Heart right ventricle (tissue), 16 donors: ENCODE measurements around the gene IL10RB. TPM values are rescaled to one million over a fixed set of nuclear protein-coding genes. Genes with fewer than 3 reads are reported as not detected.

Experiments used
- ATAC-seq, 8 donors: fragments of 200-7000 bp; cut with Tn5 transposase; one replicate each; pipeline ENCODE4 v1.9.1; 2020; ENCODE audit warnings: mild to moderate bottlenecking in 8 of 8, moderate library complexity in 8 of 8, moderate number of reproducible peaks in 1 of 8
- DNase-seq, 2 donors: peaks; one replicate each; pipeline ENCODE4 v3.0.0-alpha.2; 2020
- H3K27ac ChIP-seq, 10 donors: fragments of 200-600 bp; sonication (generic) in 2 of 10; one replicate each; pipeline versions ENCODE4 v1.5.0 to v1.8.0; 2020 to 2022; ENCODE audit warnings: mild to moderate bottlenecking in 3 of 10
- H3K27me3 ChIP-seq, 7 donors: fragments of 200-600 bp; one replicate each; pipeline ENCODE4 v1.8.0; 2021 to 2022; ENCODE audit warnings: mild to moderate bottlenecking in 2 of 7
- H3K36me3 ChIP-seq, 9 donors: fragments of 200-600 bp; sonication (generic) in 1 of 9; one replicate each; pipeline versions ENCODE4 v1.5.0 to v1.8.0; 2020 to 2022; ENCODE audit warnings: mild to moderate bottlenecking in 2 of 9
- H3K4me1 ChIP-seq, 9 donors: fragments of 200-600 bp; sonication (generic) in 1 of 9; one replicate each; pipeline versions ENCODE4 v1.5.0 to v1.8.0; 2020 to 2022; ENCODE audit warnings: mild to moderate bottlenecking in 4 of 9
- H3K4me3 ChIP-seq, 10 donors: fragments of 200-600 bp; sonication (generic) in 2 of 10; one replicate each; pipeline versions ENCODE4 v1.5.0 to v1.8.0; 2020 to 2022; ENCODE audit warnings: mild to moderate bottlenecking in 7 of 10, moderate library complexity in 2 of 10
- H3K9me3 ChIP-seq, 11 donors: fragments of 200-600 bp in 10 of 11; sonication (generic) in 2 of 11; one replicate each; pipeline versions ENCODE4 v1.5.0 to v1.8.0; 2013 to 2022; ENCODE audit warnings: mild to moderate bottlenecking in 2 of 11, control low read depth in 1 of 11, moderate library complexity in 1 of 11
- WGBS, 2 donors: extraction: QIAGEN DNeasy Blood & Tissue Kit; methylation state at CpG; one replicate each; pipeline ENCODE4 v1.1.7; 2013; ENCODE audit warnings: inconsistent platforms in 1 of 2; 5-methylcytosine and 5-hydroxymethylcytosine counted together
- intact Hi-C, 10 donors: fragments of 100-400 bp; cut with DNase I; formaldehyde crosslinking; loops; one replicate each; pipeline versions ENCODE4 v1.11.1 to v1.14.2; 2022
- polyA plus RNA-seq, 2 donors: library from polyadenylated mRNA; stranded (reverse); fragments of 200-250 nt; gene quantifications; one replicate each; pipeline ENCODE4 v1.2.3, GENCODE V29; 2013
- total RNA-seq, 10 donors: library from RNA; stranded (reverse); fragmentation: NEBNext Ultra II Directional in 3 of 10; extraction: Animal tissue kit (Norgen Biotek cat#: 25700) in 3 of 10; gene quantifications; one replicate each; pipeline versions ENCODE4 v1.2.1 to v1.2.4, GENCODE V29; 2021 to 2023
- TF ChIP-seq, protein P1 (sequence below), 9 donors: fragments of 200-600 bp; sonication (generic) in 2 of 9; IDR thresholded peaks; one replicate each; pipeline versions ENCODE4 v1.5.0 to v1.8.0; 2021 to 2022; ENCODE audit warnings: antibody characterized with exemption in 9 of 9, mild to moderate bottlenecking in 5 of 9, moderate library complexity in 1 of 9
- donor health status: Arrhythmogenic right ventricular cardiomyopathy.
- donor health status: ischemic (EF 13 %, LVEDD 7.1; RV severe dilation, severe dysfunction).
- donor health status: healthy with polysubstance abuse.
- donor health status: DM: no; HTN: yes; CAD: no.
- donor health status: DM: no; HTN: no; CAD: no.
- donor health status: ischemic (EF 25% LVEDD 6.9; RV normal size, moderate dysfunction).
- donor health status: ischemic (EF 25% LVEDD 5.7; RV mildly dilated, moderate dysfunction).
- donor health status: healthy.
- donor health status: DM: yes; HTN: yes; CAD: no.
- donor health status: Ischemic cardiomyopathy.
- donor health status: ischemic (EF 35%, LVEDD 5.7; RV mildly dilated, moderate dysfunction).
- donor health status: nonischemic (EF 11% LVEDD 7.7; RV severe dilation, severe dysfunction).
- donor health status: DM: yes; HTN: yes; CAD: no.
- donor health status: PGD.
- donor health status: ischemic (EF 29% LVEDD 5.4; RV normal size, mild dysfunction).
- donor health status: nonischemic (EF 23%, LVEDD 6.1; RV moderate dilation, normal function).

Gene IL10RB
- total and polyA plus RNA-seq, 12 donors, result 4.1 to 16.8 (median 7.2) TPM

DNA sequence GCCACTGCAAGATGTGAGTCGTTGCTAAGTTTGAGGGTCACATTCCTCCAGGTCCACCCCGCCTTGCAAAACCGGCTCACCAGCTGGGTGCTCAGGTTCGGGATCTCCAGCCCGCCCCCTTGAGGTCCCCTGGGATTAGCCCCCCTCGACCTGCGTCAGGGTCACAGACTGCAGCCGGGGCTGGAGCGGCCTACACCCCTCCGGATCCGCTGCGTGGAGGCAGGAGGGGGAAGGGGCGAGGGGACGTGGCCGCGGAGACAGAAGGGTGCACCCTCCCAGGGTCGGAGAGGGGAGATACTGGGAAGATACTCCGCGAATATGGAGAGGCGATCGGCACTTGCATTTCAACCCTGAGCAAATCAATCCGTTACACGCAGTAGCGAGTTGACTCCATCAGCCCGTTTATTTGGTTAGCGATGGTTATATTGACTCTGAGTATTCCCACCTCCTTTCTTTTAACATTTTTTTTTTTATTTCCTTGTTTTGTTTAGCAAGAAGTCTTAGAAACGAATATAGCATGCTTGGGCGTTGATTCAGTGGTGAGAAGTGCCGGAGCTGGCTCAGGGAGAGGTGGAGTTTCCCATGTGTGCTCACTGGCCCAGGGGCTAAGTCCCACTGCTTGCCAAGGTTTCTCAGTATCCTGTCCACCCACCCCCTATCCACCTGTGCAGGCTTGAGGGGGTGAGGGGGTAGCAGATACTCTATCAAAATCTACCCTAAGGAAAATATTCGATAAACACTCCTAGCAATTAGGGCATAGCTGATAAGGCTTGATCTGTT lies 35.4 kb upstream of the IL10RB start:
- ATAC-seq (peak; percentile 46 to 84 (median 77)), DNase-seq (peak; percentile 56 to 64)
- no peaks in the 10 kb centered on the region for H3K9me3 ChIP-seq
- H3K27ac ChIP-seq, result peak overlapping the region; percentile 91 to 100 (median 99)
- H3K27me3 ChIP-seq, result no peaks in the 10 kb centered on the region
- TF ChIP-seq, protein P1, sequence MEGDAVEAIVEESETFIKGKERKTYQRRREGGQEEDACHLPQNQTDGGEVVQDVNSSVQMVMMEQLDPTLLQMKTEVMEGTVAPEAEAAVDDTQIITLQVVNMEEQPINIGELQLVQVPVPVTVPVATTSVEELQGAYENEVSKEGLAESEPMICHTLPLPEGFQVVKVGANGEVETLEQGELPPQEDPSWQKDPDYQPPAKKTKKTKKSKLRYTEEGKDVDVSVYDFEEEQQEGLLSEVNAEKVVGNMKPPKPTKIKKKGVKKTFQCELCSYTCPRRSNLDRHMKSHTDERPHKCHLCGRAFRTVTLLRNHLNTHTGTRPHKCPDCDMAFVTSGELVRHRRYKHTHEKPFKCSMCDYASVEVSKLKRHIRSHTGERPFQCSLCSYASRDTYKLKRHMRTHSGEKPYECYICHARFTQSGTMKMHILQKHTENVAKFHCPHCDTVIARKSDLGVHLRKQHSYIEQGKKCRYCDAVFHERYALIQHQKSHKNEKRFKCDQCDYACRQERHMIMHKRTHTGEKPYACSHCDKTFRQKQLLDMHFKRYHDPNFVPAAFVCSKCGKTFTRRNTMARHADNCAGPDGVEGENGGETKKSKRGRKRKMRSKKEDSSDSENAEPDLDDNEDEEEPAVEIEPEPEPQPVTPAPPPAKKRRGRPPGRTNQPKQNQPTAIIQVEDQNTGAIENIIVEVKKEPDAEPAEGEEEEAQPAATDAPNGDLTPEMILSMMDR (IDR thresholded peaks at IDR 0.05), result peak in 3 of 9 donors; percentile 10 to 21 (median 17)
- H3K36me3 ChIP-seq, result peaks cover 0 to 12% (median 0%) of the 10 kb centered on the region in 9 donors
- 6 to 11% methylated on average over 30 of the region's 30 CpGs for WGBS, 2 donors
- intact Hi-C loops, result loop anchor here in 1 of 10 donors (10.0 kb wide), 1 partner anchor 94 kb away; the partner anchor contains the start of gene IFNAR1
- H3K4me1 ChIP-seq, result peaks cover 5 to 63% (median 36%) of the 10 kb centered on the region in 9 donors
- H3K4me3 ChIP-seq, result peak overlapping the region; percentile 78 to 100 (median 96)

DNA sequence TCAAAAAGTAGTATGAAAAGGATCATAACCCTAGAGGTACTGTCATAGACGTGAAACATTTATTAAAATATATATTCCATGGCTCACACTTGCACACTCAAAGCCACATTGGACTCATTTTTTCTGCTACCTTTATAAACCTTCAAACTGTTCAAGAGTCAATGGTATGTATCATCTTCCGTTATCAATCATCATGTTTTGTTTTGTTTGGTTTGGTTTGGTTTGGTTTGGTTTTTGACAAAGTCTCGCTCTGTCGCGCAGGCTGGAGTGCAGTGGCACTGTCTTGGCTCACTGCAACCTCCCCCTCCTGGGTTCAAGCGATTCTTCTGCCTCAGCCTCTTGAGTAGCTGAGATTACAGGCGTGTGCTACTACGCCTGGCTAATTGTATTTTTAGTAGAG lies 34.6 kb upstream of the IL10RB start:
- no peaks in the 10 kb centered on the region for H3K27me3 ChIP-seq
- intact Hi-C loops, result loop anchor here in 1 of 10 donors (10.0 kb wide), 1 partner anchor 93 kb away; the partner anchor contains the start of gene IFNAR1
- H3K27ac ChIP-seq, result peak overlapping the region in 9 of 10 donors; percentile 49 to 100 (median 99)
- H3K36me3 ChIP-seq, result peaks cover 0 to 12% (median 0%) of the 10 kb centered on the region in 9 donors
- 56 to 67% methylated on average over 8 of the region's 8 CpGs for WGBS, 2 donors
- no peak for DNase-seq
- H3K4me1 ChIP-seq, result peaks cover 5 to 71% (median 43%) of the 10 kb centered on the region in 9 donors
- TF ChIP-seq, protein P1 (IDR thresholded peaks at IDR 0.05), result no peak
- H3K9me3 ChIP-seq, result no peaks in the 10 kb centered on the region
- ATAC-seq, result no peak
- peak overlapping the region in 8 of 10 donors; percentile 78 to 100 (median 96) for H3K4me3 ChIP-seq

DNA sequence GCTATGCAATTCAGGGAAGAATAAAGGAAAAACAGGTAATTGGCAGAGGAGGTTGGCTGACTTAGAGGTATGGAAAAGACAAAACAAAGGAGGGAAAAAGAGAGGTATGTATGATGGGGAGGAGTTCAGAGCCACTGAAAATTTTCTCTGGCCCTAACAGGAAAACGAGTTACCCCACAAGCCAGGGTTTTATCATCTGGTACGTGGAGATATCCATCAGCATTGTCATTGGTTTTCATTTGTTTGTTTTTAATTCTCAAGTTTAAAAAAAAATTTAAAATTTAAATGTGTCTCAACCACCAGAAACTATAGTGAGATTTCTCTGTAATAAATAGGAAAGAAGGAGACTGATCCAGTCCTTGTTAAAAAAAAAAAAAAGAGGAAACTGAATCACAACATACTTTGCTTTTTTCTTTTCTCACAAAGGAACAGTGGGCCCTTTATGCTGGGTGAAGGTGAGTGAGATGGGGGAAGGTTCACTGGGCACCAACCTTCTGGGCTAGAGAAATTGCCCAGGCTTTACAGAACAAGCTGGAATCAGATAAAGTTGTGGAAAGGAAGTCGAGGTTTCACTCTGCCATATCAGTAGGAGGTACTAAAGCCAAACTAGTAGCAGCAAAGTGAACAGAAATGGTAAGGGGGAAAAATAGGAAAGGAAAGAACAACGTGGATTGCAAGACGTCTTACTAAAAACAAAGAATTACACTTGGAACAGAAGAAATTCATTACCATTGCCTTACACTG lies 33.7 kb upstream of the IL10RB start:
- TF ChIP-seq, protein P1 (IDR thresholded peaks at IDR 0.05), result no peak
- H3K4me1 ChIP-seq, result peaks cover 5 to 81% (median 51%) of the 10 kb centered on the region in 9 donors
- no peaks in the 10 kb centered on the region for H3K9me3 ChIP-seq
- no peaks in the 10 kb centered on the region for H3K27me3 ChIP-seq
- DNase-seq, result no peak
- 48 to 52% methylated on average over 5 of the region's 5 CpGs for WGBS, 2 donors
- no peak for ATAC-seq
- peak overlapping the region in 7 of 10 donors; percentile 47 to 100 (median 99) for H3K27ac ChIP-seq
- peaks cover 0 to 12% (median 0%) of the 10 kb centered on the region in 9 donors for H3K36me3 ChIP-seq
- intact Hi-C loops, result loop anchor here in 1 of 10 donors (10.0 kb wide), 1 partner anchor 92 kb away; the partner anchor contains the start of gene IFNAR1
- peak overlapping the region in 6 of 10 donors; percentile 95 to 100 (median 97) for H3K4me3 ChIP-seq
